ENCODE measurements around the gene TBX20. TPM values are rescaled to one million over a fixed set of nuclear protein-coding genes. Genes with fewer than 3 reads are reported as not detected.
"Not testable (repeated sequence)": the region's sequence is repeated elsewhere in the genome, so short reads cannot be mapped to it uniquely, and the experiment has no call there.

The TBX20 gene
- total RNA-seq, 4 donors from 2014 or later, result not detected

DNA sequence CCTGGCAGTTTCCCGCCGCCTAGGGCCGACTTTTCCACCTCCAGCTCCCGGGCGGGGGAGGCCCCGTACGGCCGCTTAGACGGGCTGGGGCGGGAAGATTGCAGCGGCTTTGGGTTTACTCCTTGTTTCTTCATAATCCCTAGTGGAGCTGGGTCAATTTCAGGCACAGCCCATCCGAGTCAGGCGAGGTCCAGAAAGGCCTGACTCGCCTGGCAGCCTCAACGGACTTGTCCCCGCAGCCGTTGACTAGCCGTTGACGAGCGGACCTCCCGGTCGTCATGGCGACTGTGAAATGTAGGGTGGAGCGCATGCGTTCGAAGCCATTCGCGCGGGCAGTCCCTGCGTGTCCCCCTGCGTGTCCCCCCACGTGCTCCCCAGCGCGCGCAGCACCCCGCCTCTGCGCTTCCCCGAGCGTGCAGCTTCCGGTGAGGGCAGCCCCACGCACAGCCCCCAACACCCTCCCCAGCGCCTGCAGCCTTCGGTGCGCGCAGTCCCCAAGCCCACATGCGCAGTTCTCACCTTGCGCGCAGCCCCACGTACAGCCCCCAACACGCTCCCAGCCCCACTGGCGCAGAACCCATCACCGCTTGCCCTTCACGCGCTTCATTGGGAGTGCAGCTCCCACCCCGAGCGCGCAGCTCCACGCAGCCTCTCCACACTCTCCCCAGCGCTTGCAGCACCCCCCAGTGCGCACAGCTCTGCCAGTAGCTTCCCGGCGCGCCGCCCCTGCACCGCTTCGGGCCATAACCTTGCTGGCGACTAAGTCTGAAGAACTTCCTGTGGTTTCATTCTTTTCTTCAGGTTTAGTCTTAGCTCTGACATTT, 67.8 kb downstream of the TBX20 start:
- DNase-seq (ENCODE audit: low spot score) (no peak), ATAC-seq (ENCODE audit: low FRiP score) (peak; percentile 32)

DNA sequence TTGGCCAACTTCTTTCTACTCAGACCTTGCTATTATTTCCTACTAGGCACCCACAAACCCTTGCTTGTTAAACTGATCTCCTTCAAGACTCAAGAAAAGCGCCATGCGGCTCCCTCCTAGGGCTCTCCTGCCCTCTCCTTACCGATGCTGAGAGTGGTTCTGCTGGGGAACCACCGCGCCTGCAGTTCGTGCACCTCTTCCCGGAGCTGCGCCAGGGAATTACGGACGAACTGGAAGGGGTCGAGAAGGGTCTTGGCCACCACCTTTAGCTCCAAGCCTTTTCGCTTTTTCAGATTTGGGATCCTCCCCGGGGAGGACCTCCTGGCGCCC, 68.4 kb downstream of the TBX20 start:
- ATAC-seq (ENCODE audit: low FRiP score); DNase-seq (ENCODE audit: low spot score): not testable (repeated sequence)

More for the DNA sequence above, 67.8 kb downstream of the TBX20 start:
- TF ChIP-seq, protein P1, sequence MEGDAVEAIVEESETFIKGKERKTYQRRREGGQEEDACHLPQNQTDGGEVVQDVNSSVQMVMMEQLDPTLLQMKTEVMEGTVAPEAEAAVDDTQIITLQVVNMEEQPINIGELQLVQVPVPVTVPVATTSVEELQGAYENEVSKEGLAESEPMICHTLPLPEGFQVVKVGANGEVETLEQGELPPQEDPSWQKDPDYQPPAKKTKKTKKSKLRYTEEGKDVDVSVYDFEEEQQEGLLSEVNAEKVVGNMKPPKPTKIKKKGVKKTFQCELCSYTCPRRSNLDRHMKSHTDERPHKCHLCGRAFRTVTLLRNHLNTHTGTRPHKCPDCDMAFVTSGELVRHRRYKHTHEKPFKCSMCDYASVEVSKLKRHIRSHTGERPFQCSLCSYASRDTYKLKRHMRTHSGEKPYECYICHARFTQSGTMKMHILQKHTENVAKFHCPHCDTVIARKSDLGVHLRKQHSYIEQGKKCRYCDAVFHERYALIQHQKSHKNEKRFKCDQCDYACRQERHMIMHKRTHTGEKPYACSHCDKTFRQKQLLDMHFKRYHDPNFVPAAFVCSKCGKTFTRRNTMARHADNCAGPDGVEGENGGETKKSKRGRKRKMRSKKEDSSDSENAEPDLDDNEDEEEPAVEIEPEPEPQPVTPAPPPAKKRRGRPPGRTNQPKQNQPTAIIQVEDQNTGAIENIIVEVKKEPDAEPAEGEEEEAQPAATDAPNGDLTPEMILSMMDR (IDR thresholded peaks at IDR 0.05), result no peak

DNA sequence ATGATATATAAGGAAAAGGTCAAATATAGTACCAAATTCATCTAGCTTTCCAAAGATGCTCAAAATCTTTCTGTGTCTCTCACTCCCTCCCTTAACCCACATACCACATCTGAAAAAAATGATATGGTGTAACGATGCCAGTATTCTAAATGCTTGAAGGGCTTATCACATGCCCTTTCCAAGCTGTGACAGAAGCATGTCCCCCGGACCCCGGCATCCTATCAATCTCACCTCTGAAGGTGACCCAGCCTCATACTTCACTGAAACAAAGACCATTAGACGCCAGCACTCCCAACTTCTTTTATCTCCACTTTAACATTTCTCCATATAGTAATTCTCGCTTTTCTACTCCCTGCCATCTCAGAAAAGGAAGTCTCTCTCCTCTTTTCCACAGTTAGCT, 68.9 kb downstream of the TBX20 start:
- DNase-seq (ENCODE audit: low spot score); ATAC-seq (ENCODE audit: low FRiP score): not testable (repeated sequence)

DNA sequence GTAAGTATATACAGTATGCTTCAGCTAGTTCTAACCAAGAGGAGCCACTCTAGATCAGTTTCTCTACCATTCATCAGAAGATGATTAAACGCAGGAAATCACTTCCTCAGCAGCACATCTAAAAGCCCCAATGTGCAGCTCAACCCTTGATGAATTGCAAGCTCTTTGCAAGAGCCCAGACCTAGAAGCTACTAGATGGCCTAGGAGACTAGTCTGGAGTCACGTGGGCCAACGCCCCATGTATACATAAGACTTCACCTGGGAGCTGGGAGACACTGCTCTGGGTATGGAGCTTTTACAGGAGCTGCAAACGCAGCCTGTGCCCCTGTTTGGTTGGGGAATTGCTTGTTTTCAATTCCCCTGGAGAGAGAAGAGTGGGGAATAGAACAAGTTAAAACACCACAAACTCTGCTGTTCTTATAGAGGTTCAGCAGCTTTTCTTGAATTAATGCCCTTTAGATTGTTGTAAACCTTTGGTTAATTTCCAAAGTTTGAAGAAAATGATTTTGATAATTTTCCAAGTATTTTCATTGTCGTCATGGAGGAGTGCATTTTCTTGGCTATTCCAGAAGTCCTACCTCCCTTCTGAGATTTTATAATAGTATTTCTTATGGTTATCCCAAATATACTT, 69.9 kb downstream of the TBX20 start:
- not testable (repeated sequence) for ATAC-seq (ENCODE audit: low FRiP score); DNase-seq (ENCODE audit: low spot score)

DNA sequence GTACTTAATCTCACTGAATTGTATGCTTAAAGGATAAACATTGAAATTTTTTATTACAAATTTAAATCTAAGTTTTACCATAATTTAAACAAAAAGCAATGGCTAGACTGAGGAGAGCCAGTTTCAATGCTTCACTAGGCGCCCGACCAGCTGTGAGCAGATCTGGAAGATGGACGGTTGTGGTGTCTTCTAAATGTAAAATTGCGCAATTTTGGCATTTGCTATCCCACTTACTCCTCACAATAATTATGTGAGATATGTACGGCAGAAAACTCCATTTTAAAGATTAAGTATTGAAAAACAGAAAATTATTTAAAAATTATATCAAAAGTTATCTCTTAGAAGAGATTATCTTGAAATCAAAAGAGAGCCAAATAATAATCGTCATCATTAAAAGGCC, 73.2 kb downstream of the TBX20 start:
- not testable (repeated sequence) for ATAC-seq (ENCODE audit: low FRiP score); DNase-seq (ENCODE audit: low spot score)

DNA sequence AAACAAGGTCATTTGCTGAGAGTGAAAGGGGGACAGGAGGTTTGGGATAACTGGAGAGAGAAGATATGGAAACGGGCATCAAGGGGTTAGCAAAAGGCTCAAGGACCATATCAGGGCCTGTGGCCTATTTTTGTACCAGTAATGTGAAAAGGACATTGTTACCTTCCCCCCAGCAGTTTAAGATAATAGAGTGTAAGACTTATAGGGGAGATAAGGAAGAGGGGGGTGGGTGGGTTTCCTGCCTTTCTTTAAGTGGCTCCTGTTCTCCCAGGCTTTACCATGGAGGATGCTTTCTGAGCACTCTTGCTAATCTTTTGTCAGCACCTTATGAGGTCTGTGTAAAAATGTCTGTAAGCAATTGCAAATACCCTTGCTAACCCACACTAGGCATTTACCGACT, 80.7 kb downstream of the TBX20 start:
- not testable (repeated sequence) for ATAC-seq (ENCODE audit: low FRiP score); DNase-seq (ENCODE audit: low spot score)

DNA sequence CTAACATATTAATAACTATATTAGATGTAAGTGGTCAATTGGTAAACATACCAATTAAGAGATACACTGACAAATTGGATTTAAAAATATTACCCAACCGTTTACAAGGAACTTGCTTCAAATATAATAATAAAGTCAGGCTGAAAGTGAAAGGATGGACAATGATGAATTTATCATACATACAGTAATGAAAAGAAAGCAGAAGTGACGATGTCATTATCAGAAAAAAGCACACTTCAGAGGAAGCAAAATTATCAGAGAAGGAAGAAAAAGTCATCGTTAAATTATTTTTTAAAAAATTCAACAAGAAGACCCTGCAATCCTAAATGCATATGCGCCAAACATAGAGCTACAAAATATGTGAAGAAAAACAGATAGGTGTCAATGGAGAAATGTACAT, 81.8 kb downstream of the TBX20 start:
- not testable (repeated sequence) for ATAC-seq (ENCODE audit: low FRiP score); DNase-seq (ENCODE audit: low spot score)

DNA sequence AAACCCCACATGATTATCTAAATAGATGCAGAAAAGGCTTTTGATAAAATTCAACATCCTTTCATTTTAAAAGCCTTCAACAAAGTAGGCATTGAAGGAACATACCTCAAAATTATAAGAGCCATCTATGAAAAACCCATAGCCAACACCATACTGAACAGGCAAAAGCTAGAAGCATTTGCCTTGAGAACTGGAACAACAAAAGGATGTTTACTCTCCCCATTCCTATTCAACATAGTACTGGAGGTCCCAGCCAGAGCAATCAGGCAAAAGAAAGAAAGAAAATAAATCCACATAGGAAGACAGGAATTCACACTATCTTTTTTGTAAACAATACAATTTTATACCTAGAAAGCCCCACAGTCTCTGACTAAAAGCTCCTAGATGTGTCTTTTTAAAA, 86.2 kb downstream of the TBX20 start:
- DNase-seq (ENCODE audit: low spot score); ATAC-seq (ENCODE audit: low FRiP score): not testable (repeated sequence)

DNA sequence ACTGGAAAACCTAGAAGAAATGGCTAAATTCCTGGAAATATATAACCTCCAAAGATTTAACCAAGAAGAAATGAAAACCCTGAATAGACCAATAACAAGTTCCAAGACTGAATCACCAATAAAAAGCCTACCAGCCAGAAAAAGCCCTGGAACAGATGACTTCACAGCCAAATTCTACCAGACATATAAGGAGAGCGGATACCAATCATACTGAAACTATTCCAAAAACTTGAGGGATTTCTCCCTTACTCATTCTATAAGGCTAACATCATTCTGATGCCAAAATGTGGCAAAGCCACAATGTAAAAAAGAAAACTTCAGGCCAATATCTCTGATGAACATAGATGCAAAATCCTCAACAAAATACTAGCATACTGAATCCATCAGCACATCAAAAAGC, 86.7 kb downstream of the TBX20 start:
- DNase-seq (ENCODE audit: low spot score); ATAC-seq (ENCODE audit: low FRiP score): not testable (repeated sequence)

DNA sequence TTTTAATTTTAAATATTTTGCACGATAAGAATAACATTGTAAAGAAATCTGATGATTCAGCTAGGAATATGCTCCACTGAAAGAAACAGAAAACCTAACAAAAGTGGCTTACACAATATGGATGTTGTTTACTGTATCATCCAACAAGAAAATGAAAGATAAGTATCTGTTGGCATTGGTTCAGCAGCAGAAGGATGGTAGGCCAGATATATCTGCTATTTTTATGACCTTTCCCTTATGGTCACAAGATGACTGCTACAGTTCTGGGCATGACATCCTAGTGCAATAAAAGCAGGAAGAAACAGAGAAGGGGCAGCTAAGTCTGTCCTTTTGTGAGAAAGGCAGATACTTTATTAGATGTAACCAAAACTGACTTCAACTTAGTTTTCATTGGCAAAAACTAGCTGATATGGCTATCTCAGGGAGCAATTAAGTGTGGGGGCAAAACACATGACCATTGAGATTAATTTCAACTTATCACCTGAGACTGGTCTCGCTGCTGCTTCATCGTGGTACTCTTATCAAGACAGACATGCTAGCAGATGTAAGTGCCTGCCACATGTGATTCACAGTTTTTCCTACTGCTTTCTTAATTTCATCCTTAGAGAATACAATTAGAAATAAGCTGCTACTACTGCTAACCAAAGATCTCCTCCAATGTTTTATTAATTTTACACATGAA, 92.7 kb downstream of the TBX20 start:
- not testable (repeated sequence) for DNase-seq (ENCODE audit: low spot score); ATAC-seq (ENCODE audit: low FRiP score)

Other genes starting within 250 kb of the TBX20 start
- 10 to 100 TPM; 14.3 to 20.0 (median 19.9) TPM for gene DPY19L1, start 216.6 kb downstream of the TBX20 start, total RNA-seq

Data from omental fat pad (tissue), 4 donors.